Stimulated activated naive B cell treated with anti-CD40 and anti-IgM and Interleukin-4, amounts not matched to agents 10 μg/mL and 1 μg/mL and 100 μg/mL, for 72 hours (primary cell): ENCODE measurements around the gene AKT3.

Experiments
- ATAC-seq, 2 donors: fragments of 150-1000 bp; cut with Tn5 transposase; replicated peaks; 2 replicates each; pipeline ENCODE4 v1.10.0; 2021; ENCODE audit warnings: moderate library complexity in 1 of 2
- DNase-seq: peaks from one replicate; pipeline ENCODE4 v3.0.0; 2021
- H3K27ac Mint-ChIP-seq: one replicate; pipeline ENCODE4 v1.8.0; 2022; ENCODE audit warnings: mild to moderate bottlenecking, mixed read lengths
- H3K27me3 Mint-ChIP-seq, 2 donors: one replicate each; pipeline ENCODE4 v1.8.0; 2022; ENCODE audit warnings: mixed read lengths in 2 of 2
- H3K36me3 Mint-ChIP-seq, 2 donors: one replicate each; pipeline ENCODE4 v1.8.0; 2022; ENCODE audit warnings: mixed read lengths in 2 of 2, mild to moderate bottlenecking in 1 of 2
- H3K4me1 Mint-ChIP-seq, 2 donors: one replicate each; pipeline ENCODE4 v1.8.0; 2022; ENCODE audit warnings: mixed read lengths in 2 of 2, mild to moderate bottlenecking in 1 of 2
- H3K4me3 Mint-ChIP-seq, 2 donors: one replicate each; pipeline ENCODE4 v1.8.0; 2022; ENCODE audit warnings: mild to moderate bottlenecking in 2 of 2, mixed read lengths in 2 of 2, moderate library complexity in 1 of 2
- H3K9me3 Mint-ChIP-seq, 2 donors: one replicate each; pipeline ENCODE4 v1.8.0; 2022; ENCODE audit warnings: mixed read lengths in 2 of 2, mild to moderate bottlenecking in 1 of 2

Gene AKT3

GRCh38 chr1:243465081-243465480 is 385.0 kb downstream of the AKT3 start:
- H3K27me3 Mint-ChIP-seq, result no peaks in the 10 kb centered on the region
- H3K4me3 Mint-ChIP-seq, result no peak overlapping the region
- DNase-seq, result no peak
- H3K27ac Mint-ChIP-seq, result no peak overlapping the region
- H3K9me3 Mint-ChIP-seq, result no peaks in the 10 kb centered on the region
- no peak for ATAC-seq
- H3K36me3 Mint-ChIP-seq, result peaks cover 16 to 38% of the 10 kb centered on the region in 2 donors
- H3K4me1 Mint-ChIP-seq, result peaks cover 0 to 1% of the 10 kb centered on the region in 2 donors

DNA sequence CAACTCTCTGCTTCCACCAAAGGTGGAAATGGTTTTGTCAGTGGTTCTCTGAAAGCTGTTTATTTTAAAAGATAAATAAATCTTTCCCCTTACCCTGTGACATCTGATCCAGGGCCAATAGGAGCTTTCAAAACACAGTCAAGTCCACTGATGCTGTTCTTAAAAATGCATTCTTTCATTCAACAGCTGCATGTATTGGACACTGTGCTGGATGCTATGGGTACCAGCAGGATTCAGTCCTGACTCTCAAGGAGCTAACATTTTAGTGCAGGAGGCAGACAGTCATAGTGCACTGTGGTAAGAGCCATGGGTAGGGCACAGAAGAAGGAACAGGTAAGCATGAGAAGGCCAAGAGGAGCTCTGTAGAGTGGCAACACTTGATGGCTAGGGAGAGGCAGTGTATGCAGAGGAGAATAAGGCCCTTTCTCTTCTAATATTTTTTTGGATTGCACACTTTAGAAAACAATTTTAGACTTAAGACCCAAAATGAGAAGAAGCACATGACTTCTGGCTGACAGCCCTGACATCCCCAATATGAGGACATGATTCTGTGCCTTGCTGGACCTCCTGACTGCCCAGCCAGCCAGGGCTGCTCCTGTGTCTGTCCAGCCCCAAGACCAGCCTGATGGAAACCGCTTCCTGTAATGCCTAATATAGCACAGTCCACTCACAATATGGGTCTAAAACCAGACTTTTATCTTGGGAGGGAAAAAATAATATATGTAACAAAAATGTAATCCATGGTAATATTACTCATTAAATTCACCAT is 386.9 kb downstream of the AKT3 start:
- Mint-ChIP-seq H3K4me3 (no peak overlapping the region), H3K27me3 (no peaks in the 10 kb centered on the region), H3K36me3 (peaks cover 18 to 37% of the 10 kb centered on the region in 2 donors), H3K9me3 (no peaks in the 10 kb centered on the region), H3K4me1 (peaks cover 9 to 11% of the 10 kb centered on the region in 2 donors), H3K27ac (peak overlapping the region; percentile 44)
- DNase-seq, result no peak
- ATAC-seq, result no peak

DNA sequence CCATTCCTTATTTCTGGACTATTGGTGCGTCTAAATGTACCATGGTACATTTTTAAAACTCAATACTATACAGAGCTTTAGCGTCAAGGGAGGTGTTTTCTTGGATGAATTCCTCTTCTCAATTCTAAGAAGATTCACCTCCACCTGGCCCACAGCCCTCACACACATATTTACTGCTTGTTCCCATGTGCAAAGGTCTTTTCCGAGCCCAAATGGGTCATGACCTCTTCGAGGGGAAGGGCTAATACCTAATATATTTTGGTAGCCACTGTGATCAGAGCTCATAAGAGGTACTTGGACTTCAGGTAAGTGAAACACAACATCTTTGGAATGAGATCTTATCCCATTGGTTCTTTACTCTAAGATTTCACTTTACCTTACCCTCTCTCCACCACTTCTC is 388.3 kb downstream of the AKT3 start:
- H3K36me3 Mint-ChIP-seq, result peaks cover 18 to 39% of the 10 kb centered on the region in 2 donors
- H3K9me3 Mint-ChIP-seq, result no peaks in the 10 kb centered on the region
- DNase-seq, result no peak
- H3K27me3 Mint-ChIP-seq, result no peaks in the 10 kb centered on the region
- H3K4me3 Mint-ChIP-seq, result no peak overlapping the region
- no peak overlapping the region for H3K27ac Mint-ChIP-seq
- ATAC-seq, result no peak
- peaks cover 9 to 11% of the 10 kb centered on the region in 2 donors for H3K4me1 Mint-ChIP-seq

DNA sequence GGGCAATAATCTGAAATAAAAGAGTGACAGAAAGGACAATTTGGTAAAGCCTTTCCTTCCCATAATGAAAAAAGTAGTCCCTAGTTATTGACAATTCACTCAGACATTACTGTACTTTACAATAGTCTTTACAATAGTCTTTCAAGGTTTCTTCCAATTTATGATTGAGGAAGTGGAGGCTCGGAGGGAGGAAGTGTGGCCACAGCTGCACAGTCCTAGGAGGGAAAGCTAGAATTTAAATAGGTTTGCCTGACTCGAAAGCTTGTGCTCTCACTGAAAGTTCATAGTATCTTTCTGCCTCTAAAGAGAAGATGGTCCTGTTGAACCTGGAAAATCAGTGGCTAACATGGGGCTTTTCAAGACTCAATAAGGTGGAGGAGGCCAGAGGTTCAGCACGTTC is 391.0 kb downstream of the AKT3 start:
- H3K36me3 Mint-ChIP-seq, result peaks cover 22 to 52% of the 10 kb centered on the region in 2 donors
- peak overlapping the region; percentile 28 for H3K27ac Mint-ChIP-seq
- no peak overlapping the region for H3K4me3 Mint-ChIP-seq
- DNase-seq, result no peak
- peaks cover 9 to 11% of the 10 kb centered on the region in 2 donors for H3K4me1 Mint-ChIP-seq
- H3K27me3 Mint-ChIP-seq, result no peaks in the 10 kb centered on the region
- H3K9me3 Mint-ChIP-seq, result no peaks in the 10 kb centered on the region
- peak; percentile 73 to 75 for ATAC-seq

DNA sequence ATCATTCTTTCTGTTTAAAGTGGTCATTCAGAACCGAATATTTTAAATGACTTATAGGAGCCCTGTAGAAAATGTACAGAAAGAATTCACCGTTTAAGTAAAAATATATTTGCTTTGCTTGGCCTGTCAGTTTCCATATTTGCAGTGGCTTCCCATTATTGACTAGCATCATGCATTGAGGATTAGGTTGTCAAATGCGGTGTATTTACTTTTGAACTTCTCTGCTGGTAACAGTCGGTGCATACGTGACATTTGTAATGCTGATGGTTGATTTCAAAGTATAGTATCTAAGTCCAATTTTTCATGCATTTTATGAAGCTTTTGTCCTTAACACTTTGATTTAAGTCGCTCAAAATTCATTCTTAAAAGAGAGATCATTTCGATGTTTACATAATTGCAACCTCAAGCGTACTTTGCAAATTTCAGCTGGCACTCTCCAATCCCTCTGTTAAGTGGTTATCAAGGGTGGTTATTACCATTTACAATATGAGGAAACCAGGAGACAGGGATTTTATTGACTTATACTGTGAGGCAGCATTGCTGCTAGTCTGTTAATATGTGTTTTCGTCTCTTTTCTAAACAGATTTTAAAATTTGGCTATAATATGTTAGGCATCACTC is 392.6 kb downstream of the AKT3 start:
- H3K4me1 Mint-ChIP-seq, result peaks cover 9 to 11% of the 10 kb centered on the region in 2 donors
- no peak overlapping the region for H3K27ac Mint-ChIP-seq
- DNase-seq, result no peak
- no peaks in the 10 kb centered on the region for H3K9me3 Mint-ChIP-seq
- peaks cover 20 to 50% of the 10 kb centered on the region in 2 donors for H3K36me3 Mint-ChIP-seq
- no peak for ATAC-seq
- no peaks in the 10 kb centered on the region for H3K27me3 Mint-ChIP-seq
- H3K4me3 Mint-ChIP-seq, result no peak overlapping the region

GRCh38 chr1:243455760-243456651 is 394.0 kb downstream of the AKT3 start:
- Mint-ChIP-seq H3K9me3 (no peaks in the 10 kb centered on the region), H3K27me3 (no peaks in the 10 kb centered on the region), H3K4me1 (peaks cover 16 to 22% of the 10 kb centered on the region in 2 donors), H3K4me3 (no peak overlapping the region), H3K27ac (no peak overlapping the region), H3K36me3 (peaks cover 16 to 47% of the 10 kb centered on the region in 2 donors)
- ATAC-seq (no peak), DNase-seq (no peak)

- Mint-ChIP-seq H3K9me3 (no peaks in the 10 kb centered on the region), H3K4me3 (no peak overlapping the region), H3K36me3 (peaks cover 23 to 48% of the 10 kb centered on the region in 2 donors), H3K27ac (no peak overlapping the region), H3K4me1 (peaks cover 15 to 21% of the 10 kb centered on the region in 2 donors), H3K27me3 (no peaks in the 10 kb centered on the region)
- DNase-seq (no peak), ATAC-seq (no peak)
Observed at GRCh38 chr1:243454328-243454997, 395.6 kb downstream of the AKT3 start.

DNA sequence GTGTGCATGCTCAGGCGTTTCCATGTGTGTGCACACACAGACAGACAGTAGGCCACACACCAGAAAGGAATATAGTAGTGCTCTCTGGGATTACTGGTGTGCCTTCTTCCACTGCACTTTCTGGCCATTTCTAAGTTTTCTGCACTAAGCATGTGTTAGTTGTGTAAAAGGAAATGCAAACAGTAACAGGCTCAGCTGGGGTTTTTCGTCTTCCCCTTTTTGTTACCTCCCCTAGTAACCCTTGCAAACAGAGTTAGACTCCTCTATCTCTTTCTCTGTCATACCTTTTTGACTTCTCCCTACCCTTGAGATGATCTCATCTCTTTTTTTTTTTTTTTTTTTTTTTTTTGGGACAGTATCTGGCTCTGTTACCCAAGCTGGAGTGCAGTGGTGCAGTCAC is 398.0 kb downstream of the AKT3 start:
- peak; percentile 86 to 93 for ATAC-seq
- peak overlapping the region; percentile 27 for H3K27ac Mint-ChIP-seq

DNA sequence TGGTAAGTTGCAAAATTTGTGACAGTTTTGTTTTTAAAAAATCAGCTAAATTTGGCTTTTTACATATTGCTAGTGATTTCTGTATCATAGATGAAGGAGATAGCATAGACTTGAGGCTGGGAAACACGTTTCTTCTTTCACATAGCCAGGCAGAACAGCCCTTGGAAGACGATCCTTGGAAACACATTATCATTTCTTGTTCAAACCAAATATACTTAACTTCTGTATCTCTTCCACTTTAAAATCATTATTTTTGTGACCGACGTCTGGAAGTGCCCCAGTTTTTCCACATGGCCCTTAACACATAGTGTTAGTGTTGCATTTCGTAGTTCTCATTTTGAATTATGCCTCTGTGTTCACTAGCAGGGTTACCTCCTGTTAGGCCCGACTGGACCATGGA is 400.7 kb downstream of the AKT3 start:
- Mint-ChIP-seq H3K9me3 (no peaks in the 10 kb centered on the region), H3K27ac (no peak overlapping the region), H3K27me3 (no peaks in the 10 kb centered on the region), H3K36me3 (peaks cover 19 to 43% of the 10 kb centered on the region in 2 donors), H3K4me3 (no peak overlapping the region), H3K4me1 (peaks cover 11 to 17% of the 10 kb centered on the region in 2 donors)
- DNase-seq (no peak), ATAC-seq (no peak)

More for the DNA sequence above, 398.0 kb downstream of the AKT3 start:
- no peaks in the 10 kb centered on the region for H3K9me3 Mint-ChIP-seq
- H3K27me3 Mint-ChIP-seq, result no peaks in the 10 kb centered on the region
- peaks cover 11 to 14% of the 10 kb centered on the region in 2 donors for H3K4me1 Mint-ChIP-seq
- DNase-seq, result no peak
- H3K4me3 Mint-ChIP-seq, result no peak overlapping the region
- peaks cover 20 to 47% of the 10 kb centered on the region in 2 donors for H3K36me3 Mint-ChIP-seq

GRCh38 chr1:243447844-243448243 is 402.2 kb downstream of the AKT3 start:
- ATAC-seq (no peak), DNase-seq (no peak)
- Mint-ChIP-seq H3K4me1 (peaks cover 18 to 22% of the 10 kb centered on the region in 2 donors), H3K9me3 (no peaks in the 10 kb centered on the region), H3K4me3 (no peak overlapping the region), H3K27ac (no peak overlapping the region), H3K27me3 (no peaks in the 10 kb centered on the region), H3K36me3 (peaks cover 19 to 39% of the 10 kb centered on the region in 2 donors)

GRCh38 chr1:243447347-243447746 is 402.7 kb downstream of the AKT3 start:
- Mint-ChIP-seq H3K27ac (no peak overlapping the region), H3K27me3 (no peaks in the 10 kb centered on the region), H3K9me3 (no peaks in the 10 kb centered on the region), H3K4me3 (no peak overlapping the region), H3K4me1 (peaks cover 22% of the 10 kb centered on the region in 2 donors), H3K36me3 (peaks cover 19 to 39% of the 10 kb centered on the region in 2 donors)
- DNase-seq, result no peak
- no peak for ATAC-seq

GRCh38 chr1:243443557-243443956 is 406.5 kb downstream of the AKT3 start:
- Mint-ChIP-seq H3K27me3 (no peaks in the 10 kb centered on the region), H3K9me3 (no peaks in the 10 kb centered on the region), H3K27ac (no peak overlapping the region), H3K4me1 (peaks cover 11 to 19% of the 10 kb centered on the region in 2 donors), H3K36me3 (peaks cover 5 to 26% of the 10 kb centered on the region in 2 donors), H3K4me3 (no peak overlapping the region)
- no peak for DNase-seq
- no peak for ATAC-seq

DNA sequence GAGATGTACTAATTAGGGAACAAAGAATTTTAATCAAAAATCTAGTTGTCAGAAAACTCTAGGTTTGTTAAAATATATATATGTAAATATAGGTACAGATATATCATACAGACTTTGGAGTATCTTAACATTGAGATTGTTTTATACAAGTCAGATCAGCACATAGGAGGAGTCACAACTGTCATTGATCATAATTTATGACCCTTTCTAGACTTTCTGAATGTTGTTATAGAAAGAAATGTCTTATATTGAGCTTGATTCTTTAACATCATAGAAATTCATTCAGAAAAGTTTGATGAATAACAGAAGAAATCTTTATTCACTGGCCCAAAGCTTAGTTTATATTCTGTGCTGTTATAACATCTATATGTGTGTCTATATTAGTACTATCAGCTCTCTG is 408.4 kb downstream of the AKT3 start:
- Mint-ChIP-seq H3K27ac (no peak overlapping the region), H3K4me3 (no peak overlapping the region), H3K36me3 (peaks cover 9 to 31% of the 10 kb centered on the region in 2 donors), H3K4me1 (peaks cover 11 to 16% of the 10 kb centered on the region in 2 donors), H3K9me3 (no peaks in the 10 kb centered on the region), H3K27me3 (no peaks in the 10 kb centered on the region)
- ATAC-seq (no peak), DNase-seq (no peak)

DNA sequence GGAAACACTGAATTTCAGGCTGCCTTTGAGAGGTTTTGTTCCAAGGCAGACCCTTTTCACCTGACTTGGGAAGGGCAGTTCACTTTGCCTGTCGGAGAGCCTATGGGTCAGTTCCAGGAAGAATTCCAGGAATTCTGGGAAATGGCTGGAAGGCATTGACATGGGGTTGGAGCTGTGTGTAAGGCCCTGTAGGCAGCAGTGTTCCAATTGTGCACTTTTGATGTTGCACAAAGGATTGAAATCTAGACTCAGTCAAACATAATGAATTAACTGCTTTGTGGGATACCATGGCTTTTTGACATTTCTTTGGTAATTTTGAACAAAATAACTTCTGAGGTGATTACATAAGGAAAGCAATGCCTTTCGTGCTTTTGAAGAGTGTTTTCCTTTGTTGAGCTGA is 409.6 kb downstream of the AKT3 start:
- H3K36me3 Mint-ChIP-seq, result peaks cover 6 to 22% of the 10 kb centered on the region in 2 donors
- no peak for ATAC-seq
- H3K4me1 Mint-ChIP-seq, result peaks cover 11 to 13% of the 10 kb centered on the region in 2 donors
- DNase-seq, result no peak
- no peak overlapping the region for H3K27ac Mint-ChIP-seq
- H3K27me3 Mint-ChIP-seq, result no peaks in the 10 kb centered on the region
- H3K4me3 Mint-ChIP-seq, result no peak overlapping the region
- no peaks in the 10 kb centered on the region for H3K9me3 Mint-ChIP-seq
